ENCODE results near the gene FBH1.
A peak's percentile ranks its signal among the peaks of the same experiment; 100 is the strongest.

The FBH1 gene

DNA sequence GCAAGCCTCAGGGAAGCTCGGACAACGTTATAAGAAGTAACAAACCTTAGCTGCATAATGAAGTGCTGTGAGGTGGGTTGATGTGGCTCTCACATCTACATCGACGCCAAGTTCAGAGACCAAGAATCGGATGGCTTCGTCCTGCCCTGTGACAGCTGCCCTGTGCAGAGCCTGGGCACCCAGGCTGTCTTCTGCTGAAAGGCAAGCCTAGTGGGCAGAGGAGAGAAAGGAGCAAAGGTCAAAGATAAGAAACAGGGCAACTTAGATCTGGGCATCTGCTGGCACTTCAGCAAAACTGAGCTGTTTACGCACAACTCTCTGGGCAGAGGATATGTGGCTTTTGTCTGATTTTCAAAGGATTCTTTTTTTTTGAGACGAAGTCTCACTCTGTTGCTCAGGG is 7.1 kb upstream of the FBH1 start:
- no peak overlapping the region for H3K4me3 ChIP-seq (ENCODE audit: severe bottlenecking)
- peaks cover 45% of the 10 kb centered on the region for H3K36me3 ChIP-seq (ENCODE audit: low read depth)
- no peak for ATAC-seq (ENCODE audit: low read depth)
- no peaks in the 10 kb centered on the region for H3K27me3 ChIP-seq (ENCODE audit: insufficient read depth, poor library complexity, severe bottlenecking)
- no peaks in the 10 kb centered on the region for H3K9me3 ChIP-seq (ENCODE audit: severe bottlenecking)
- H3K27ac ChIP-seq (ENCODE audit: poor library complexity, severe bottlenecking), result no peak overlapping the region
- no peaks in the 10 kb centered on the region for H3K4me1 ChIP-seq (ENCODE audit: insufficient read depth, poor library complexity, severe bottlenecking)
- DNase-seq (ENCODE audit: low spot score), result no peak
- TF ChIP-seq, protein P1, sequence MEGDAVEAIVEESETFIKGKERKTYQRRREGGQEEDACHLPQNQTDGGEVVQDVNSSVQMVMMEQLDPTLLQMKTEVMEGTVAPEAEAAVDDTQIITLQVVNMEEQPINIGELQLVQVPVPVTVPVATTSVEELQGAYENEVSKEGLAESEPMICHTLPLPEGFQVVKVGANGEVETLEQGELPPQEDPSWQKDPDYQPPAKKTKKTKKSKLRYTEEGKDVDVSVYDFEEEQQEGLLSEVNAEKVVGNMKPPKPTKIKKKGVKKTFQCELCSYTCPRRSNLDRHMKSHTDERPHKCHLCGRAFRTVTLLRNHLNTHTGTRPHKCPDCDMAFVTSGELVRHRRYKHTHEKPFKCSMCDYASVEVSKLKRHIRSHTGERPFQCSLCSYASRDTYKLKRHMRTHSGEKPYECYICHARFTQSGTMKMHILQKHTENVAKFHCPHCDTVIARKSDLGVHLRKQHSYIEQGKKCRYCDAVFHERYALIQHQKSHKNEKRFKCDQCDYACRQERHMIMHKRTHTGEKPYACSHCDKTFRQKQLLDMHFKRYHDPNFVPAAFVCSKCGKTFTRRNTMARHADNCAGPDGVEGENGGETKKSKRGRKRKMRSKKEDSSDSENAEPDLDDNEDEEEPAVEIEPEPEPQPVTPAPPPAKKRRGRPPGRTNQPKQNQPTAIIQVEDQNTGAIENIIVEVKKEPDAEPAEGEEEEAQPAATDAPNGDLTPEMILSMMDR (IDR thresholded peaks at IDR 0.05; ENCODE audit: poor library complexity, severe bottlenecking), result no peak

DNA sequence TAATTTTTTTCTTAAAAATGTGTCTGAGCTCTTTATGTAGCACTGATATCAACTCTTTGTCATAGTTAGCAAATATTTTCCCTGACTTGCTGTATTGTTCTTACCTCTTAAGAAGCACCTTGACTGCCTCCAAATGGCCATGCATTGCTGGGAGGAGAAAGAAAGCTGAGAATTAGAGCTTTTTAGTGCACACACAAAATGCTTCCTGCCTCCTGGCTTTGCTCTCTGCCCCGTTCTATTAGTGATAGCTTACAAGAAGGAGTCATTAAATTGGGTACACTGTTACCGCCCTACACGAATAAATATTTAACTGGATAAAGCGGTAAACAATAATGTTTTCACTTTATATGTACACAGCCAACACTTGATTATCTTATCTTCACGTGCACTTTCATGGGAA is 4.4 kb upstream of the FBH1 start:
- no peaks in the 10 kb centered on the region for H3K9me3 ChIP-seq (ENCODE audit: severe bottlenecking)
- TF ChIP-seq, protein P1 (IDR thresholded peaks at IDR 0.05; ENCODE audit: poor library complexity, severe bottlenecking), result no peak
- no peaks in the 10 kb centered on the region for H3K27me3 ChIP-seq (ENCODE audit: insufficient read depth, poor library complexity, severe bottlenecking)
- DNase-seq (ENCODE audit: low spot score) (no peak), ATAC-seq (ENCODE audit: low read depth) (no peak)
- H3K27ac ChIP-seq (ENCODE audit: poor library complexity, severe bottlenecking), result no peak overlapping the region
- H3K36me3 ChIP-seq (ENCODE audit: low read depth), result peaks cover 40% of the 10 kb centered on the region
- no peaks in the 10 kb centered on the region for H3K4me1 ChIP-seq (ENCODE audit: insufficient read depth, poor library complexity, severe bottlenecking)
- no peak overlapping the region for H3K4me3 ChIP-seq (ENCODE audit: severe bottlenecking)

DNA sequence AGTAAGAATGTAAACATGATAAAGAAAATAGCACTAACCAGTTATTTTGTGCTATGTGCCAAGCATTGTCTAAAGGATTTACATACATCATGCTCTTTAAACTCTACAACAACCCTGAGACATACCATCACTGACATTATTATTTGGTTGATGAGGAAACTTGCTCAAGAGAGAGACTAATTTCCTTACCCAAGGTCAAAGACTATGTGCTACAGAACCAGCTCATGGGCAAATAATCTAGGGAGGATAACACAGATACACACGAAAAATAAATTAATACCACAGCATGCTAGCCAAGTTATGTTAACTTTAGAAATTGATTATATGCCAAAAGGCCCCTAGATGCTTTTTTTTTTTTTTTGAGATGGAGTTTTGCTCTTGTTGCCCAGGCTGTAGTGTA is 3.0 kb upstream of the FBH1 start:
- peaks cover 4% of the 10 kb centered on the region for H3K4me1 ChIP-seq (ENCODE audit: insufficient read depth, poor library complexity, severe bottlenecking)
- TF ChIP-seq, protein P1 (IDR thresholded peaks at IDR 0.05; ENCODE audit: poor library complexity, severe bottlenecking), result no peak
- H3K27me3 ChIP-seq (ENCODE audit: insufficient read depth, poor library complexity, severe bottlenecking), result no peaks in the 10 kb centered on the region
- DNase-seq (ENCODE audit: low spot score) (no peak), ATAC-seq (ENCODE audit: low read depth) (no peak)
- H3K36me3 ChIP-seq (ENCODE audit: low read depth), result peaks cover 34% of the 10 kb centered on the region
- no peaks in the 10 kb centered on the region for H3K9me3 ChIP-seq (ENCODE audit: severe bottlenecking)
- H3K4me3 ChIP-seq (ENCODE audit: severe bottlenecking), result no peak overlapping the region
- H3K27ac ChIP-seq (ENCODE audit: poor library complexity, severe bottlenecking), result no peak overlapping the region

DNA sequence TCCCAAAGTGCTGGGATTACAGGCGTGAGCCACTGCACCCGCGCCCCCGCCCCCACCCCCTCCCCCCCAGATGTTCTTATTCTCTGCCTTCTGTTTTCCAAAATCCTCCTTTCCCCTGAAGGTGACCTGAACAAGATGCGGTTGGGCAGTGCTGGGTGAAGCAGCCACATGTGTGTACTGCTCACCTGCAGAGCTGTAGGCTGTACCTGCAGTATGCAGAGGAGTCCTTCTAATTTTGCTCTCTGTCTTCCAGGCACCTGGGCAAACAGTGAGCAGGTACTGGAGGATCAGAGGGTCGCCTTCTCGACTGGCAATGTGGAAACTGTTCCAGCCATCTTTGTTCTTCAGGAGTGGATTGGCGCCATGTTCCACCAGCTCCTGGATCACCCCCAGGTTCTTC is 2.4 kb upstream of the FBH1 start:
- H3K27me3 ChIP-seq (ENCODE audit: insufficient read depth, poor library complexity, severe bottlenecking), result no peaks in the 10 kb centered on the region
- DNase-seq (ENCODE audit: low spot score) (no peak), ATAC-seq (ENCODE audit: low read depth) (no peak)
- TF ChIP-seq, protein P1 (IDR thresholded peaks at IDR 0.05; ENCODE audit: poor library complexity, severe bottlenecking), result no peak
- H3K4me3 ChIP-seq (ENCODE audit: severe bottlenecking), result no peak overlapping the region
- H3K4me1 ChIP-seq (ENCODE audit: insufficient read depth, poor library complexity, severe bottlenecking), result peaks cover 4% of the 10 kb centered on the region
- H3K27ac ChIP-seq (ENCODE audit: poor library complexity, severe bottlenecking), result no peak overlapping the region
- H3K9me3 ChIP-seq (ENCODE audit: severe bottlenecking), result no peaks in the 10 kb centered on the region
- H3K36me3 ChIP-seq (ENCODE audit: low read depth), result peaks cover 32% of the 10 kb centered on the region

DNA sequence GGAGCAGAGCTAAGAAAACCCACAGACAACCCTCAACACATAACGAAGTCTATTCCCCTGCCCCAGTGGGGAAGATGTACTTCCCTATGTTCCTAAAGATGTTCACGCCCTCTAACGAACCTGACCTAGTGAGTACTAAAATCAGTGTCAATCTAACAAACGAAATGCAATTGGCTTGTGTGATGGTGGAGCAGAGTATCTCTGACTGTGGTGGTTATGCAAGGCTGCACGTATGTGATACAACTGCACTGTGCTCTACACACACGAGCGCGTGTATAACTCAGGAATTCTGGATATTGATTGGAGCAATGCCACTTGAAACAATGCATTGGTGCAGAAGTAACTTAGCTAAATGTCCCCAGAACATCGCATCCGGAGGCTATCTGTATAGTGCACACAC is 1.7 kb upstream of the FBH1 start:
- H3K9me3 ChIP-seq (ENCODE audit: severe bottlenecking), result no peaks in the 10 kb centered on the region
- TF ChIP-seq, protein P1 (IDR thresholded peaks at IDR 0.05; ENCODE audit: poor library complexity, severe bottlenecking), result no peak
- peaks cover 31% of the 10 kb centered on the region for H3K36me3 ChIP-seq (ENCODE audit: low read depth)
- H3K27me3 ChIP-seq (ENCODE audit: insufficient read depth, poor library complexity, severe bottlenecking), result no peaks in the 10 kb centered on the region
- DNase-seq (ENCODE audit: low spot score) (no peak), ATAC-seq (ENCODE audit: low read depth) (no peak)
- H3K27ac ChIP-seq (ENCODE audit: poor library complexity, severe bottlenecking), result no peak overlapping the region
- peaks cover 4% of the 10 kb centered on the region for H3K4me1 ChIP-seq (ENCODE audit: insufficient read depth, poor library complexity, severe bottlenecking)
- H3K4me3 ChIP-seq (ENCODE audit: severe bottlenecking), result peak overlapping the region; percentile 75

All from RWPE2 (cell line).